Spleen (tissue), 11 donors: ENCODE results near the gene ARL14EP. TPM values are rescaled to one million over a fixed set of nuclear protein-coding genes. Genes with fewer than 3 reads are reported as not detected.

Experiments used
- DNase-seq: peaks from one replicate; pipeline ENCODE4 v3.0.0-alpha.2; 2020
- H3K27ac ChIP-seq, 8 donors: fragments of 200-600 bp; sonication (generic) in 7 of 8; 1 replicate in 4 of 8; 2 replicates in 4 of 8; pipeline versions ENCODE4 v1.5.0 to v1.8.0; 2016 to 2021; ENCODE audit warnings: inconsistent platforms in 4 of 8, mild to moderate bottlenecking in 4 of 8, moderate library complexity in 1 of 8
- H3K27me3 ChIP-seq, 7 donors: fragments of 200-600 bp; sonication (generic) in 6 of 7; replicated peaks in 1 of 7; 1 replicate in 4 of 7; 2 replicates in 3 of 7; pipeline versions ENCODE4 v1.5.0 to v1.8.0; 2016 to 2021; ENCODE audit warnings: inconsistent platforms in 3 of 7, mild to moderate bottlenecking in 1 of 7
- H3K36me3 ChIP-seq, 6 donors: fragments of 200-600 bp; sonication (generic) in 5 of 6; 1 replicate in 4 of 6; 2 replicates in 2 of 6; pipeline versions ENCODE4 v1.5.0 to v1.8.0; 2016 to 2021; ENCODE audit warnings: inconsistent platforms in 2 of 6
- H3K4me1 ChIP-seq, 6 donors: fragments of 200-600 bp; sonication (generic) in 5 of 6; 1 replicate in 3 of 6; 2 replicates in 3 of 6; pipeline versions ENCODE4 v1.5.0 to v1.8.0; 2016 to 2021; ENCODE audit warnings: inconsistent platforms in 3 of 6
- H3K4me3 ChIP-seq, 8 donors: fragments of 200-600 bp; sonication (generic) in 7 of 8; 1 replicate in 4 of 8; 2 replicates in 4 of 8; pipeline versions ENCODE4 v1.5.0 to v1.8.0; 2016 to 2021; ENCODE audit warnings: inconsistent platforms in 4 of 8, mild to moderate bottlenecking in 4 of 8, moderate library complexity in 2 of 8
- H3K9me3 ChIP-seq, 8 donors: fragments of 200-600 bp; sonication (generic) in 7 of 8; 1 replicate in 4 of 8; 2 replicates in 4 of 8; pipeline versions ENCODE4 v1.5.0 to v1.8.0; 2016 to 2021; ENCODE audit warnings: inconsistent platforms in 4 of 8
- CTCF ChIP-seq, 11 experiments: fragments of 200-600 bp in 7 of 11; fragments of 450-650 bp in 4 of 11; sonication (generic) in 4 of 11; IDR thresholded peaks in 8 of 11; conservative IDR thresholded peaks in 3 of 11; 1 replicate in 7 of 11; 2 replicates in 4 of 11; pipeline versions ENCODE4 v1.4.0 to v1.8.0; 2016 to 2021; ENCODE audit warnings: antibody characterized with exemption in 11 of 11, inconsistent platforms in 4 of 11, mild to moderate bottlenecking in 1 of 11
- POLR2A ChIP-seq, 3 donors: fragments of 450-650 bp; IDR thresholded peaks; one replicate each; pipeline ENCODE4 v1.5.1; 2017; ENCODE audit warnings: antibody characterized with exemption in 3 of 3, mild to moderate bottlenecking in 1 of 3
- POLR2AphosphoS5 ChIP-seq, 3 donors: sonication (generic); formaldehyde crosslinking; IDR thresholded peaks; one replicate each; pipeline ENCODE4 v1.5.1; 2017; ENCODE audit warnings: antibody characterized with exemption in 3 of 3
- WGBS, 5 donors: extraction: QIAGEN DNeasy Blood & Tissue Kit in 3 of 5; methylation state at CpG; one replicate each; pipeline versions ENCODE4 v1.1.5 to v1.1.7; 2013 to 2018; 5-methylcytosine and 5-hydroxymethylcytosine counted together
- intact Hi-C: fragments of 100-400 bp; cut with DNase I; formaldehyde crosslinking; loops from one replicate; pipeline ENCODE4 v1.15.0; 2023; ENCODE audit warnings: low total_unique reads
- polyA plus RNA-seq, 3 donors: library from polyadenylated mRNA; stranded (reverse); fragments of 200-250 nt; gene quantifications; one replicate each; pipeline ENCODE4 v1.2.1, GENCODE V29; 2013
- total RNA-seq, 7 donors: library from RNA; depleted of rRNA in 3 of 7; stranded (reverse); fragments of >200 nt in 3 of 7; fragmentation: NEBNext Ultra II Directional in 4 of 7; extraction: Animal tissue kit (Norgen Biotek cat#: 25700) in 4 of 7; gene quantifications; one replicate each; pipeline versions ENCODE4 v1.1.0 to v1.2.1, GENCODE V29; 2016 to 2021
- donor health status: healthy with polysubstance abuse.
- donor health status: DM: no; HTN: no; CAD: no; lungs with moderate emphysema.
- donor health status: DM: no; HTN: no; CAD: no.
- donor health status: Bipolar disorder and iron deficiency.
- donor health status: healthy.
- donor health status: DM: no; HTN: no; CAD: no.
- donor health status: DM: yes; HTN: yes; CAD: no.

Gene ARL14EP
- total and polyA plus RNA-seq, 10 donors: 15.6 to 40.3 (median 31.7) TPM

- 54 to 78% (median 68%) methylated on average over 2 of the region's 2 CpGs for WGBS, 5 donors
- intact Hi-C loops: no loop called here
- DNase-seq: no peak
These were observed 3.3 kb downstream of the ARL14EP start for GRCh38 chr11:30326114-30326778.

GRCh38 chr11:30326906-30327305 is 4.0 kb downstream of the ARL14EP start:
- peaks cover 0 to 32% (median 8%) of the 10 kb centered on the region in 6 donors for H3K36me3 ChIP-seq
- 76 to 84% (median 81%) methylated on average over 2 of the region's 2 CpGs for WGBS, 5 donors
- DNase-seq: no peak
- intact Hi-C loops: no loop called here
- H3K9me3 ChIP-seq: no peaks in the 10 kb centered on the region
- peak overlapping the region in 1 of 8 donors; percentile 24 for H3K4me3 ChIP-seq
- H3K27ac ChIP-seq: peak overlapping the region in 5 of 8 donors; percentile 20 to 93 (median 58)
- no peaks in the 10 kb centered on the region for H3K27me3 ChIP-seq
- TF ChIP-seq POLR2A (IDR thresholded peaks at IDR 0.05) (no peak), POLR2AphosphoS5 (IDR thresholded peaks at IDR 0.05) (no peak), CTCF (IDR thresholded peaks at IDR 0.05 in 8 of 11, conservative IDR thresholded peaks at IDR 0.05 in 3 of 11) (no peak)
- peaks cover 36 to 96% (median 67%) of the 10 kb centered on the region in 6 donors for H3K4me1 ChIP-seq

More at GRCh38 chr11:30326114-30326778, 3.3 kb downstream of the ARL14EP start:
- Histone ChIP-seq H3K9me3 (no peaks in the 10 kb centered on the region), H3K36me3 (peaks cover 0 to 26% (median 3%) of the 10 kb centered on the region in 6 donors), H3K27ac (peak overlapping the region in 6 of 8 donors; percentile 20 to 93 (median 54)), H3K4me3 (peak overlapping the region in 1 of 8 donors; percentile 24), H3K4me1 (peaks cover 36 to 89% (median 67%) of the 10 kb centered on the region in 6 donors), H3K27me3 (no peaks in the 10 kb centered on the region)
- TF ChIP-seq POLR2A (IDR thresholded peaks at IDR 0.05) (no peak), POLR2AphosphoS5 (IDR thresholded peaks at IDR 0.05) (no peak), CTCF (IDR thresholded peaks at IDR 0.05 in 8 of 11, conservative IDR thresholded peaks at IDR 0.05 in 3 of 11) (no peak)

GRCh38 chr11:30328681-30329080 is 5.8 kb downstream of the ARL14EP start:
- Histone ChIP-seq H3K27me3 (no peaks in the 10 kb centered on the region), H3K4me3 (no peak overlapping the region), H3K36me3 (peaks cover 0 to 50% (median 25%) of the 10 kb centered on the region in 6 donors), H3K27ac (no peak overlapping the region), H3K4me1 (peaks cover 36 to 87% (median 60%) of the 10 kb centered on the region in 6 donors), H3K9me3 (no peaks in the 10 kb centered on the region)
- no peak for DNase-seq
- intact Hi-C loops: no loop called here
- TF ChIP-seq POLR2AphosphoS5 (IDR thresholded peaks at IDR 0.05) (no peak), POLR2A (IDR thresholded peaks at IDR 0.05) (no peak), CTCF (IDR thresholded peaks at IDR 0.05 in 8 of 11, conservative IDR thresholded peaks at IDR 0.05 in 3 of 11) (no peak)

GRCh38 chr11:30329150-30329940 is 6.4 kb downstream of the ARL14EP start:
- Histone ChIP-seq H3K36me3 (peaks cover 0 to 57% (median 31%) of the 10 kb centered on the region in 6 donors), H3K4me1 (peaks cover 31 to 81% (median 53%) of the 10 kb centered on the region in 6 donors), H3K27me3 (no peaks in the 10 kb centered on the region), H3K4me3 (no peak overlapping the region), H3K27ac (no peak overlapping the region), H3K9me3 (no peaks in the 10 kb centered on the region)
- WGBS, 5 donors: 72 to 82% (median 76%) methylated on average over 4 of the region's 4 CpGs
- intact Hi-C loops: no loop called here
- TF ChIP-seq CTCF (IDR thresholded peaks at IDR 0.05 in 8 of 11, conservative IDR thresholded peaks at IDR 0.05 in 3 of 11): no peak
- no peak for TF ChIP-seq POLR2AphosphoS5 (IDR thresholded peaks at IDR 0.05)
- TF ChIP-seq POLR2A (IDR thresholded peaks at IDR 0.05): no peak
- no peak for DNase-seq
